Measurements from ENCODE around the gene BCAP29.

The BCAP29 gene

GRCh38 chr7:107614425-107614824 is 34.4 kb downstream of the BCAP29 start (continued):
- no peak for TF ChIP-seq CTCF (tag by site-specific recombination; IDR thresholded peaks at IDR 0.05)
- no peak for TF ChIP-seq KLF10 (tag by site-specific recombination; IDR thresholded peaks at IDR 0.05)
- TF ChIP-seq OSR2 (tag by site-specific recombination; IDR thresholded peaks at IDR 0.05), result peak; percentile 88
- TF ChIP-seq ZNF202 (tag by site-specific recombination; IDR thresholded peaks at IDR 0.05; ENCODE audit: borderline replicate concordance), result no peak
- no peak for TF ChIP-seq ZNF426 (tag by site-specific recombination; IDR thresholded peaks at IDR 0.05)
- TF ChIP-seq ZNF701 (tag by site-specific recombination; IDR thresholded peaks at IDR 0.05), result no peak
- TF ChIP-seq ZNF555 (tag by site-specific recombination; conservative IDR thresholded peaks at IDR 0.05), result no peak
- 0 out of 2 replicates have a peak, but pooled peaks have one; percentile 34 for TF ChIP-seq ZNF558 (tag by site-specific recombination; IDR thresholded peaks at IDR 0.05)
- TF ChIP-seq ZNF629 (tag by site-specific recombination; IDR thresholded peaks at IDR 0.05), result peak; percentile 42; the same call in 1 of the 2 replicates
- TF ChIP-seq ZNF366 (tag by site-specific recombination; conservative IDR thresholded peaks at IDR 0.05), result peak; percentile 60
- TF ChIP-seq ZNF600 (tag by site-specific recombination; IDR thresholded peaks at IDR 0.05), result no peak
- peak; percentile 28; the same call in 1 of the 2 replicates for TF ChIP-seq TSHZ1 (tag by site-specific recombination; IDR thresholded peaks at IDR 0.05; ENCODE audit: borderline replicate concordance)
- TF ChIP-seq ZNF18 (tag by site-specific recombination; IDR thresholded peaks at IDR 0.05), result 0 out of 2 replicates have a peak, but pooled peaks have one; percentile 12
- TF ChIP-seq BCL11B (tag by site-specific recombination; IDR thresholded peaks at IDR 0.05; ENCODE audit: low read depth), result no peak
- TF ChIP-seq, protein P1, sequence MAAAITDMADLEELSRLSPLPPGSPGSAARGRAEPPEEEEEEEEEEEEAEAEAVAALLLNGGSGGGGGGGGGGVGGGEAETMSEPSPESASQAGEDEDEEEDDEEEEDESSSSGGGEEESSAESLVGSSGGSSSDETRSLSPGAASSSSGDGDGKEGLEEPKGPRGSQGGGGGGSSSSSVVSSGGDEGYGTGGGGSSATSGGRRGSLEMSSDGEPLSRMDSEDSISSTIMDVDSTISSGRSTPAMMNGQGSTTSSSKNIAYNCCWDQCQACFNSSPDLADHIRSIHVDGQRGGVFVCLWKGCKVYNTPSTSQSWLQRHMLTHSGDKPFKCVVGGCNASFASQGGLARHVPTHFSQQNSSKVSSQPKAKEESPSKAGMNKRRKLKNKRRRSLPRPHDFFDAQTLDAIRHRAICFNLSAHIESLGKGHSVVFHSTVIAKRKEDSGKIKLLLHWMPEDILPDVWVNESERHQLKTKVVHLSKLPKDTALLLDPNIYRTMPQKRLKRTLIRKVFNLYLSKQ (tag by site-specific recombination; IDR thresholded peaks at IDR 0.05; ENCODE audit: borderline replicate concordance), result no peak
- TF ChIP-seq ZFP69B (tag by site-specific recombination; IDR thresholded peaks at IDR 0.05), result no peak
- peak; percentile 79 for TF ChIP-seq PRDM6 (tag by site-specific recombination; IDR thresholded peaks at IDR 0.05)
- no peak for TF ChIP-seq GFI1B (tag by site-specific recombination; IDR thresholded peaks at IDR 0.05)
- TF ChIP-seq ZNF621 (tag by site-specific recombination; IDR thresholded peaks at IDR 0.05), result no peak
- TF ChIP-seq, protein P2, sequence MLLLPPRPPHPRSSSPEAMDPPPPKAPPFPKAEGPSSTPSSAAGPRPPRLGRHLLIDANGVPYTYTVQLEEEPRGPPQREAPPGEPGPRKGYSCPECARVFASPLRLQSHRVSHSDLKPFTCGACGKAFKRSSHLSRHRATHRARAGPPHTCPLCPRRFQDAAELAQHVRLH (tag by site-specific recombination; IDR thresholded peaks at IDR 0.05), result 0 out of 2 replicates have a peak, but pooled peaks have one; percentile 23
- 0 out of 2 replicates have a peak, but pooled peaks have one; percentile 38 for TF ChIP-seq ZBTB44 (tag by site-specific recombination; IDR thresholded peaks at IDR 0.05)
- no peak for TF ChIP-seq ZNF623 (tag by site-specific recombination; IDR thresholded peaks at IDR 0.05)
- TF ChIP-seq FEZF1 (tag by site-specific recombination; IDR thresholded peaks at IDR 0.05), result peak; percentile 28; the same call in 1 of the 2 replicates
- 0 out of 2 replicates have a peak, but pooled peaks have one; percentile 44 for TF ChIP-seq ZNF843 (tag by site-specific recombination; IDR thresholded peaks at IDR 0.05)

Data from HEK293 (cell line).